GOT3 (cell line): ENCODE data around the gene CLTCL1.
"Not testable (repeated sequence)": the region's sequence is repeated elsewhere in the genome, so short reads cannot be mapped to it uniquely, and the experiment has no call there.

Source experiments
- DNase-seq: peaks from one replicate; lab custom pipeline; 2025; ENCODE audit warnings: mixed read lengths; lab: John Stamatoyannopoulos, UW

Gene CLTCL1

DNA sequence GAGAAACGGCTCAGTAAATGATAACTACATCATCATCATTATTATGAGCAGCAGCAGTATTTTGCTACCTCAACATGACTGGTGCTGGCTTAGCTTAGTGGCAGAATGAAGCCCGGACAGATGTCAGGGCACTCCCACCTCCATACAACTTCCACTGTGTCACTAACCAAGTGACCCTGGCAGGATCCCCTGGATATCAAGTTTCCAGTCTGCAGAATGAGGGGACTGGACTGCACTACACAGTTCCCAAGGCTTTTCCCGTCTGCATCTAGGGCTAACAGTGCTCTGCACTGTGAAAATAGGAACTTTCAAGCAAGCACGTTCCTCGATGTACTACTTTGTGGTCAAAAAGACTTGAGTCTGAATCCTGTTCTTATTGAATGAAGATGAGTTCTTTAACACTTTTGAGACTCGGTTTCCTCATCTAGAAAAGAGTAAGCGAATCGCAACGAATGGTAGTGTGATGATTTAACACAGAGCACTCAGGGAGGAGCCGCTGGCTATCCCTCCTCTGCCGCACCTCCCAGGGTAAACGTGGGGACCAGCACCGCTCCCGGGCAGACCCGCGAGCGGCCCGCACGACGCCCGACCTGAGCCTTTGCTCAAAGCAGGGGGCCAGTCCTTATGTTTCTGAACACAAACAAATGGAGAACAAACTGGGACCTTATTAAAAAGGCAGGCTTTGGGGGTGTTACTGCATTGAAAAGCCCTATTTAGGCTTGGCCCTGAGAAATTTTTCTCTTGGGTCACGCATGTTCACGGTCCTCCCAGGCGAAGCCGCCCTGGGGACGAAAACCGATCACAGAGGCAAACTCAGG lies 910 bp downstream of the CLTCL1 start:
- DNase-seq = no peak

DNA sequence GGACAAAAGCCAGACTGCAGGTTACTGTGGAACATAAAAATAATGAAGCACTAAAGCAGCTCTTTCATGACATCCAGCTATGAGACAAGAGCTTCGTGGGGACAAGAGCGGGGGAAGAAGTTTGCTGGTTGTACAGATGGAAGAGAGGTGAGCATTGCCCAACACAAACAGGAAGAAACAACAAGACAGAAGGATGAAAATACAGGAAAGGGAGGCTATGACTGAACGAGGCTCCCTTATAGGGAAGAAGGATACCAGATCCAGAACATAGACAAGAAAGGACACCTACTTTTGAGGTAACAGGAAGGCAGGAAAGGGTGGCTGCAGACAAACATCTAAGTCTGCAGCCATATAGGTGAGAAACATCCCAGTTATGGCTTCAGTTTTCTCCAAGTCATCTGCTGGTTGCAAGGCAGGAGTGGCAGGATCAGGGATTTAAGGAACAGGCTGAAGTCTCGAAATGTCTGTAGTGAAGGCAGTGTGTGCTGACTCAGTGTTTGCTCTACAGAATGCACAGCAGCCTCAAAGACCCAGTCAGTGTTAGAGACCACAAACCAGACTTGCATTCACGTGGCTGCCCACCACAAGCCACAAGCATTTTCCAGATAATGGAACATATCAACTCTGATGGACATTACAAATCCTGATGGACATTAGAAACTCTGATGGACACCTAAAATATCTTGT lies 1.9 kb downstream of the CLTCL1 start:
- DNase-seq = no peak

DNA sequence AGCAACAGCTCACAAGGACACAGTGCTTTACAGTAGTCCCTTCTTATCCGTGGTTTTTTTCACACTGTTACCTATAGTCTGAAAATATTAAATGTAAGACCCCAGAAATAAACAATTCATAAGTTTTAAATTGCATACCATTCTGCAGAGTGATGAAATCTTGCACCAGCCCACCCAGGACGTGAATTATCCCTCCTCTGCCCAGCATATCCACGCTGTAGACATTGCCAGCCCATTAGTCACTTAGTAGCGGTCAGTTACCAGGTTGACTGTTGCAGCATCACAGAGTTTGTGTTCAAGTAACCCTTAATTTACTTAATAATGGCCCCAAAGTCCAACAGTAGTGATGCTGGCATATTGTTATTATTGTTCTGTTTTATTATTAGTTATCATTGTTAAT lies 3.6 kb downstream of the CLTCL1 start:
- DNase-seq = no peak

DNA sequence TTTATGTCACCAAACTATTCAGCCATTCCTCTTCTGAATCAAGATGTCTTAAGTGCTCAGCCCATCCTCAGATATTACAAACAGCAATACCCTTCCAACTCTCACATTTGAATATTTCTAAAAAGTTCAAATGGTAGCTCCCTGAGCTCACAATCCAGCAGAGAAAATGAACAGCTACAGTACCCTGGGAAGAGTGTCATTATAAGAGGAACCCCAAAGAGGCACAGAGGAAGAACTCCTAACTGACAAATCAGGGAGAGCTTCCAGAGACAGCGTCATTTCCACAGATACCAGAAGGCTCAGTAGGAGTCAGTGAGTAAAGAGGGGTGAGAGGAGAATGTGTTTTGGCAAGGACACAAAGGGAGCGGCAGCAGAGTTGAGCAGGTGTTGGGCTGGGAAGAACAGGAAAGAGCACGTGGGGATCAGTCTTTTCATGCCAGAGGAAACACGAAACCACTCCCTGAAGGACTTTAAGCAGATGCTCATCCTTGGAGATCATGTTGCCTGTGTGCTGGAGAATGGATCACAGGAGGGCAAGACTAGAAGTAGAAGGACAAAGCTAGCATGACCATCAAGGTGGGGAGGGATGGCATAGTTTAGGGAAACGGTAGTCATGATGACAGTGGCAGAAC lies 4.3 kb downstream of the CLTCL1 start:
- DNase-seq = no peak

DNA sequence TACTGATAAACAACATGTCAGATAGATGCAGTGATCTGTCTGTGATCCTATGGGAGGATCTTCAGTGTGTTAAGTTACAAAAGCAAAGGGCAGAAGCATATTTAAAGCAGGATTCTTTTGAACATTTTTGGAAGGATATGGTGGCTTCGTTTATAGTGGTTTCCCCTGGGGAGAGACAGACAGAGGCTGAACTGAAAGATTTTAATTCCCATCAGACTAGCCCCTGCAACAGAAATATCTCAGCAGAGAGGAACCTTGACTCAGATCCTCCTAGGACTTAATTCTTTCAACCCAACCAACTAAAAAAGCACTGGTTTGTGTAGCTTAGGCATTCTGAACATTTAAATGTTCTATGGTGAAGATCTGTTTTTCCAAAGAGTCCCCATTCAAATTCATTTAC lies 5.7 kb downstream of the CLTCL1 start:
- DNase-seq = no peak

DNA sequence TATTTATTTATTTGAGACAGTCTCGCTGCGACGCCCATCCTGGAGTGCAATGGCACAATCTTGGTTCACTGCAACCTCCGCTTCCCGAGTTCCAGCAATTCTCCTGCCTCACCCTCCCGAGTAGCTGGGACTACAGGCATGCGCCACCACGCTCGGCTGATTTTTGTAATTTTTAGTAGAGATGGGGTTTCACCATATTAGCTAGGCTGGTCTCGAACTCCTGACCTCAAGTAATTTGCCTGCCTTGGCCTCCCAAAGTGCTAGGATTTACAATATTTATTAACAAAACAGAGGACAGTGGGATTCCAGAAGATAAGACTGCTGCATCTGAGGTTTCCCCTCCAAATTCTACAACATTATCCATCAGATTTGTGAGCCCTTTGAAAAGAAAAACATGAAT lies 12.4 kb downstream of the CLTCL1 start:
- not testable (repeated sequence) for DNase-seq

DNA sequence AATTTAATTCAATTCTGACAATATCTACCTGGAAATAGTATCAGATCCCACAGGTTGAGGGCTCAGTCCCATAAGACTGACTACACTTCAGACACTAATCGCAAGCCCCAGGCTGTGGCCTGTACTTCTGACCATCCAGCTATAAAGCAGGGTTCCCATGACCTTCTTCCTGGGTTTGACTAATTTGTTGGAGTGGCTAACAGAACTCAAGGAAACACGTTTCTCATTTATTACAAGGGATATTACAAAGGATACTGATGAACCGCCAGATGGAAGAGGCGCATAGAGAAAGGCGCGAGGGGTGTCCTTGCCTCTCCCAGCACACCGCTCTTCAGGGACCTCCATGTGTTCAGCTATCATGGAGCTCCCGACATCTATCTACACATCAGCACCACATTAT lies 13.7 kb downstream of the CLTCL1 start:
- no peak for DNase-seq

DNA sequence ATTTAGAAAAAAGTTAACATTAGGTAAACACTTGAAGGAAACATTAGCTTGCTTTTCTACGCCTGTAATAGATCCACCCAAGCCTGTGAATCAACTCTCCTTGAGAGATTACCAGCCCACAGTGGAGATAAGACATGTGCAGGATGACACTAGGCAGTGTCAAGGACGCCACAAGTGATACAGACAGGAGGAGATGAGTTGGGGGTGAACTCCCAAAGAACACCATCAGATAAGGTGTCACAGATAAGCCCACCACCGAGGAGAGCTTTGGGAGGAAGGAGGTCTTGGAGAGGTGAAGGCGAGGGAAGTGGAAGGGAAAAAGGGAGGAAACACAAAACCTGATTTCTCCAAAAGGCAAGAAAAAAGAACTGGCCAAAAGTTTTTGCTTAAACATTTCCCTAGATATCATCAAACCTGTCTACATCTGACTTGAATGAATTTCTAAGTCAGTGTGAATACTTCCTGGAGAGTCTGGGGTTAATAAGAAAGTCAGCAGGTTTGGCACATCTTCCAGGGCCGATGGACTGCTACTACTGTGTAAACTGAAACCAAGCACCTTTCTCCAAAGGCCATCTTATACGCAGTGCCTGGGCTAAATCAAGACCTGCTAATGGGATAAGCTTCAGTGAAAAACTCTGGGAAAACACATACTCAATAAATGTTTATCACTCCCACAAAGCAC lies 15.5 kb downstream of the CLTCL1 start:
- no peak for DNase-seq

DNA sequence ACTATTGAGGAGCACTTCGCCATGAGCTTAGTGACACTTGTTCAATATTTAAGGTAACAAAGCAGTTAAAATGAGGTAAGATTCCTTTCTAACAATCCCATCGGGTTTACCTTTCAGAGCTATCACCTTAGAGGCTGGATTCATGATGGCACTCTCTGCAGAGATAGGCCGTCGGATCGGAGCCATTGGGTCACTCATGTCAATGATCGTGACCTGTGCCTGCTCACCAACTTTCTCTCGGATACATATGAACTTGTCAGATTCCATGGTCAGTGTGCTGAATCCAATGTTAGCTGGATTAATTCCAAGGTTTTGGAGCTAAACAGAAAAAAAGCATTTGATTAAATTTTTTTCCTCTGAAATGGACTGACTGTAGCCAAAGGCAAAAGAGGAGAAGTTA lies 16.0 kb downstream of the CLTCL1 start:
- DNase-seq = no peak

DNA sequence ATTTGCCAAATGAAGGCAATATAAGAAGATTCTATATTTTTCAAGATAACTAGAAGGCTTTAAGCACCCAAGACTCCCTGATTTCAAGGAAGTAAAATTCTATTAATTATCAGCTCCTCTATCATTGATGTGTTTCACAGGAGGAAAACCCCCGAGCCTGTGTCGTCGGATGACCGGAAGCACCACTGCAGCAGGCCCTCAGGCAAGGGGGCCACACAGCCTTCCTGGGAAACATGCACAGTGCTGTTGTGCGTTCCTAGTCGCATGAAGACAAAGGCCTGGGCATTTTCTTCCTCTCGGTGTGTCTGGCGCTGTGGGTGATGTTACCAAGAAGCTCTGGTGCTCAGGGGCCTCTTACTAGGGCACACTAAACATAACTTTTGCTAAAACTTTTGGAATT lies 16.4 kb downstream of the CLTCL1 start:
- no peak for DNase-seq

DNA sequence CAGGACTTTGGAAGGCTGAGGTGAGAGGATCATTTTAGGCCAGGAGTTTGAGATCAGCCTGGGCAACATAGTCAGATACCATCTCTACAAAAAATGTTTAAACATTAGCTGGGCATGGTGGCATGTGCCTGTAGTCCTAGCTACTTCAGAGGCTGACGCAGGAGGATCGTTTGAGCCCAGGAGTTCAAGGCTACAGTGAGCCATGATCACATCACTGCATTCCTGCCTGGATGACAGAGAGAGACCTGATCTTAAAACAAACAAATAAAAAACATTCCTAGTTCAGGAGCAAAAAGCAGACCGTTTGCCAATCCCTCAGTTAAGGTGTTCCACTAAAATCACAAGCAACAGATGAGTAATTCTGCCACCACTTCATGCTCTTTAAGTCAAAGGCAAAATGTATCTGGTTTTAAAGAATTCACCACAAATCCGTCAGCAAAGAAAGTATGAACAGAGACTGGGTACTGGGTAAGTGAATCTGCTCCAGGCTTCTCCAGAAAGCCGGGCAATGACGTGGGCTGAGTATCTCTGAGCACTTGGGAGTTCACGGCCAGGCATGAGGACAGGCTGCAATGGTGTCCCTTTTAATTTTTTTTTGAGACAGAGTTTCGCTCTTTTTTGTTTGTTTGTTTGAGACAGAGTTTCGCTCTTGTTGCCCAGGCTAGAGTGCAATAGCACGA lies 19.5 kb downstream of the CLTCL1 start:
- DNase-seq = no peak

DNA sequence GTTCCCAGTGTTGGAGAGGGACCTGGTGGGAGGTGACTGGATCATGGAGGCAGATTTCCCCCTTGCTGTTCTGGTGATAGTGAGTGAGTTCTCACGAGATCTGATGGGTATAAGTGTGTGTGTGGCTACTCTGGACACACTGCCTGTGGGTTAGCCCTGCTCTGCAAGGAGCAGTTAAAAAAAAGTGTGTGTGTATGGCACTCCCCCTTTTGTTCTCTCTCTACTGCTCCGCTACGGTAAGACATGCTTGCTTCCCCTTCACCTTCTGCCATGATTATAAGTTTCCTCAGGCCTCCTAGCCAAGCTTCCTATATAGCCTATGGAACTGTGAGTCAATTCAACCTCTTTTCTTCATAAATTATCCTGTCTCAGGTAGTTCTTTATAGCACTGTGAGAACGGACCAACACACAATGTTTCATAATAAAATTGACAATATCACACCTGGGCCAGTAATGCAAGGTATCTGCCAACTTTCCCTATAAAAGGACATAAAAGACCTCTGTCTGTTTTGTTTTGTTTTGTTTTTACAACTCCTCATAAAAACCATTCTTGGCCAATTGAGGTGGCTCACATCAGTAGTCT lies 20.2 kb downstream of the CLTCL1 start:
- no peak for DNase-seq

DNA sequence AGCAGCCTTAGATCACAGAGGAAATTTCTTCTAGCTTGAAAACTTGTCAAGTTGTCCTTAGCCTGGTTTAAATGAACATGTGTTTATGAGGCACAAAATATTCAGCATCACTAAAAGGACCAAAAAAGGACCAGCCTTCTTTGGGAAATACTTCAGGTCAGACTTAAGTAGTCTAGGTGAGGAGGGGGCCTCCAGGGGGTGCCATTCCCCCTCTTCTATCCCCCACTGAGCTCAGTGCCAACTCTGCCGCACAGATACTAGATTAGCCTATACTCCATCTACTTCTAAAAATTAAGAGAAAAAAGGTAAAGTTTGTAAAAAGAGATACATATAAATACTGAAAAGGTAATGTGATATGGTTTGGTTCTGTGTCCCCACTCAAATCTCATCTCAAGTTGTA lies 20.6 kb downstream of the CLTCL1 start:
- no peak for DNase-seq

DNA sequence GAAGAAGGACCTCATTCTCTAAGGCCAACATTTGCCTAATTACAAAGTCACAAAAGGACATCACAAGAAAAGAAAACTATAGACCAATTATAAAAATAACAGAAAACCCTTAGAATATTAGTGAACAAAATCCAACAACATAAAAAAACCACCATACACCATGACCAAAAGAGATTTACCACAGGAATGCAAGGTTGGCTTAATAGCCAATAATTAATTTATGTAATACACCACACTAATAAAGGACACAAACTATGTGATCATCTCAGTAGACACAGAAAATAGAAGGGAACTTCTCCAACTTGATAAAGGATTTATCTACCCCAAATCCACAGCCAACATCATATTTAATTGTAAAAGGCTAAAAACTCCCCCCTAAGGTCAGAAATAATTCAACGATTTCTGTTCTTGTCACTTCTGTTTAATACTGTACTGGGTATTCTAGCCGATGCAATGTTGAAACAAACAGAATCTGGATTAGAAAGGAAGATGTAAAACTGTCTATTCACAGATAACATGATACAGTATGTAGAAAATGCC lies 24.9 kb downstream of the CLTCL1 start:
- no peak for DNase-seq

DNA sequence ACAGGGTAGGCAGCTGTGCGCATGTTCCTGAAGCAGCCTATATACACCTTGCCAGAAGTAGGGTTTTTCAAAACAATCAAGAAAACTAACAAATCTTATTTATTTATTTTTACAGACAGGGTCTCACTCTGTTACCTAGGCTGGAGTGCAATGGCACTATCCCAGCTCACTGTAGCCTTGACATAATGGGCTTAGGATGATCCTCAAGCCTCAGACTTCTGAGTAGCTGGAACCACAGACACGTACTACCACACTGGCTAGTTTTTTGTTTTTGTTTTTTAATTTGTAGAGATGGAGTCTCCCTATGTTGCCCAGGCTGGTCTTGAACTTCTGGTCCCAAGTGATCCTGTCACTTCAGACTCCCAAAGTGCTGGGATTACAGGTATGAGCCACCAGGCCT lies 25.7 kb downstream of the CLTCL1 start:
- DNase-seq = no peak

DNA sequence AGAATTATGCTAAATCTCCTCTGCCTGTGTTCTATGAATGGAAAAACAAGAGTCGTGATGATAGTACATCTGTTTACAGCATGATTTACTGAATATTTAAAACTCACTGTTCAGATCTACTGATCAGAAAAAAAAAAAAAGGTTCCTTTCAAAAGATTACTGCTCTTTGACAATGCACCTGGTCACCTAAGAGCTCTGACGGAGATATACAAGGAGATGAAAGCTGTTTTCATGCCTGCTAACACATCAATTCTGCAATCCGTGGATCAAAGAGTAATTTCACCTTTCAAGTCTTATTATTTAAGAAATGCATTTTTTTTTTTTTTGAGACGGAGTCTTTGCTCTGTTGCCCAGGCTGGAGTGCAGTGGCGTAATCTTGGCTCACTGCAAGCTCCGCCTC lies 30.7 kb downstream of the CLTCL1 start:
- no peak for DNase-seq

DNA sequence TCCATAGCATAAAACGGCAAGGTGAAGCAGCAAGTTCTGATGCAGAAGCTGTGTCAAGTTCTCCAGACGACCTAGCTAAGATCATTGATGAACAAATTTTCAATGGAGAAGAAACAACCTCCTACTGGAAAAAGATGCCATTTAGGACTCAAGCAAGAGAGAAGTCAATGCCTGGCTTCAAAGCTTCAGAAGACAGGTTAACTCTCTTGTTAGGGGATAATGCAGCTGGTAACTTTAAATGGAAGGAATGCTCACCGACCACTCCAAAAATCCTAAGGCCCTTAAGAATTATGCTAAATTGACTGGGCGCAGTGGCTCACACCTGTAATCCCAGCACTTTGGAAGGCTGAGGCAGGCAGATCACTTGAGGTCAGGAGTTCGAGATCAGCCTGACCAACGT lies 31.3 kb downstream of the CLTCL1 start:
- no peak for DNase-seq

DNA sequence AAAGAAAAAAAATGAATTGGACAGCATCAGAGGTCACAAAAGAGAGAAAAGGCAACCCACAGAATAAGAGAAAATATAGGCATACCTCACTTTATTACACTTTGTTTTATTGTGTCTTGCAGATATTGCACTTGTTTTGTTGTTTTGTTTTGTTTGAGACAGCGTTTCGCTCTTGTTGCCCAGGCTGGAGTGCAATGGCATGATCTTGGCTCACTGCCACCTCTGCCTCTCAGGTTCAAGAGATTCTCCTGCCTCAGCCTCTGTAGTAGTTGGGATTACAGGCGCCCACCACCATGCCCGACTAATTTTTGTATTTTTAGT lies 32.6 kb downstream of the CLTCL1 start:
- DNase-seq = not testable (repeated sequence)

DNA sequence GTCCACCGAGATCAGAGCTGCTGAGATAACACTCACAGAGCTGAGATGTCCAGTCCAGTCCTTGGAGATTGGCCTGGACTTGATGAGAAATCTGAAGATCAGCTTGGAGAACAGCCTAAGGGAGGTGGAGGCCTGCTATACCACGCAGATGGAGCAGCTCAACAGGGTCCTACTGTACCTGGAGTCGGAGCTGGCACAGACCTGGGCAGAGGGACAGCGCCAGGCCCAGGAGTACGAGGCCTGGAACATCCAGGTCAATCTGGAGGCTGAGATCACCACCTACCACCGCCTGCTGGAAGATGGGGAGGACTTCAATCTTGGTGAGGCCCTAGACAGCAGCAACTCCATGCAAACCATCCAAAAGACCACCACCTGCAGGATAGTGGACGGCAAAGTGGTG lies 33.1 kb downstream of the CLTCL1 start:
- no peak for DNase-seq

DNA sequence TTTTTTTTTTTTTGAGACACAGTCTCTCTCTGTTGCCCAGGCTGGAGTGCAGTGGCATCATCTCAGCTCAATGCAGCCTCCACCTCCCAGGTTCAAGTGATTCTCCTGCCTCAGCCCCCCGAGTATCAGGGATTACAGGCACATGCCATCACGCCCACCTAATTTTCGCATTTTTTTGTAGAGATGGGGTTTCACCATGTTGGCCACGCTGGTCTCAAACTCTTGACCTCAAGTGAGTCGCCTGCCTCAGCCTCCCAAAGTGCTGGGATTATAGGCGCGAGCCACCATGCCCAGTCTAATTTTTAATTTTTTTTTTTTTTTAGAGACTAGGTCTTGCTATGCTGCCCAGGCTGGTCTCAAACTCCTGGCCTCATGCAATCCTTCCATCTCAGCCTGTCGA lies 35.2 kb downstream of the CLTCL1 start:
- DNase-seq = not testable (repeated sequence)

DNA sequence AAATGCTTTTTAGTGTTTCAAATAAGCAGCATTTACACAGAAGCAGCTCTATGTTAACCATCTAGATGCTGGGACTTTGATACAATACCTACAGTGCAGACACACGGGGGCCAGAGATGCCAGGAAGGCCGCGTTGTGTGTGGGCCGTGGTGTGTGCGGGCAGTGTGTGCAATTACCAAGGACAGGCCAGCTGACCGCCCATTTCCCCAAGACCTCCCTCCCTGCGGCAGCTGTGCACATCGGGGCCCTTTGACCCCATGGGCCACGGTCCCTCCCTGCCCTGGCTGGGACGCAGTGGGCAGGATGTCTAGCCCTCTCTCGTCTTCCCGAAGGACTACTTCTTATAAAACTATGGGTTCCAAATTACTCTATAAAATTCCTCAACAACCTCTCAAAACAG lies 38.4 kb downstream of the CLTCL1 start:
- DNase-seq = no peak
